ENCODE data around the gene MYO10.

- TF ChIP-seq CTCF (IDR thresholded peaks at IDR 0.05; ENCODE audit: poor library complexity), result no peak
- no peak for TF ChIP-seq EZH2 (IDR thresholded peaks at IDR 0.05; ENCODE audit: borderline replicate concordance)
- TF ChIP-seq EZH2phosphoT487 (IDR thresholded peaks at IDR 0.05; ENCODE audit: low read depth, severe bottlenecking, unreplicated experiment), result no peak
Observed at GRCh38 chr5:16864631-16865131, 71.4 kb downstream of the MYO10 start.
